Measurements from ENCODE around the gene SPOCK2. TPM values are rescaled to one million over a fixed set of nuclear protein-coding genes. Genes with fewer than 3 reads are reported as not detected.

The SPOCK2 gene, protein sequence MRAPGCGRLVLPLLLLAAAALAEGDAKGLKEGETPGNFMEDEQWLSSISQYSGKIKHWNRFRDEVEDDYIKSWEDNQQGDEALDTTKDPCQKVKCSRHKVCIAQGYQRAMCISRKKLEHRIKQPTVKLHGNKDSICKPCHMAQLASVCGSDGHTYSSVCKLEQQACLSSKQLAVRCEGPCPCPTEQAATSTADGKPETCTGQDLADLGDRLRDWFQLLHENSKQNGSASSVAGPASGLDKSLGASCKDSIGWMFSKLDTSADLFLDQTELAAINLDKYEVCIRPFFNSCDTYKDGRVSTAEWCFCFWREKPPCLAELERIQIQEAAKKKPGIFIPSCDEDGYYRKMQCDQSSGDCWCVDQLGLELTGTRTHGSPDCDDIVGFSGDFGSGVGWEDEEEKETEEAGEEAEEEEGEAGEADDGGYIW
- not detected in 2 replicates for total RNA-seq

DNA sequence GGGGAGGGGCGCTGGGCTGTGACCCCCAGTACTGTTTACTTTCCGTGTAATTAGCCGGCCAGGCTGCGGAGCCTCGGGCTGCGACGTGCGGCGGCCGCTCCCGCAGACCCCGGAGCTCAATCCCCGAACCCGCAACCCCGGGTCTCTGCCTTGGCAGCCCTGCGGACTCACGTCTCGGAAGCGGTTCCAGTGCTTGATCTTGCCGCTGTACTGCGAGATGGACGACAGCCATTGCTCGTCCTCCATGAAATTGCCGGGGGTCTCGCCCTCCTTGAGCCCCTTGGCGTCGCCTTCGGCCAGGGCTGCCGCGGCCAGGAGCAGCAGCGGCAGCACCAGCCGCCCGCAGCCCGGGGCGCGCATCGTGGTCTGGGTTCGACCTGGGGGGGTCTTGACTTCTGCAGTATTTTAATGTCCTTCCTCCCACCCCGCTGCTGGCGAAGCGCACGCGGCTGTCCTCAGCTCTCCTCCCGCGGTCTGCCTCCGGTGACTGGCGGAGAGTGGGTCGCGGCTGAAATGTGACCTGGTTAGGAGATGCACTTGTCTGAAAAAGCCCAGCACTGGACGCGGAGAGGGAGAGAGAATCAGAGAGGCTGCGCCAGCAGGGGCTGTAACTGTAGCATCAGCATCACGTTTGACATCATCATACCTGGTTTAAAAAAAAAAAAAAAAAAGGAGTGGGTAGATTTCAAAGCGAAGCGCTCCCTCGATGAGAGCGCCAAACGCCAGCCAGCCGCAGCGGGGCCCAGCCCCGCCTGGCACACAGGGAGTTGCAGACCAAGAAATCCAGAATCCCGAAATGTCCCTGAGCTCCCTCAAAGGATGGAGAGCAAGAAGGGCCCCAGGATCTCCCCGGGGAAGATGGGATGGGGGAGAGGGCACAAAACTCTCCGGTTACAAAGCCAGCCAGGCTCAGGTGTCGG lies at the start of gene SPOCK2:
Gene SPOCK2, minus strand, starts transcription at position 583 of the 920 bp plus-strand sequence. Its CDS starts 223 bp downstream, at position 360.

Other genes with a start within 250 kb of the SPOCK2 start
- 482 and 505 TPM in 2 replicates for gene PSAP, start 237.3 kb downstream of the SPOCK2 start, total RNA-seq
- gene CHST3, start 124.2 kb downstream of the SPOCK2 start, total RNA-seq: 19.8 and 22.4 TPM in 2 replicates
- gene ANAPC16, start 127.5 kb upstream of the SPOCK2 start, total RNA-seq: 36.6 and 64.7 TPM in 2 replicates
- 26.0 and 29.6 TPM in 2 replicates for gene ASCC1, start 127.7 kb upstream of the SPOCK2 start, total RNA-seq
- 1,158 and 1,321 TPM in 2 replicates for gene DDIT4, start 185.4 kb upstream of the SPOCK2 start, total RNA-seq

Measured in airway epithelial cell (primary cell).